HG03432 (cell line): ENCODE data around the gene TSC1.

Experiments used
- ATAC-seq: cut with Tn5 transposase; IDR thresholded peaks from one replicate; pipeline ENCODE4 v1.9.1; 2021; ENCODE audit warnings: mild to moderate bottlenecking, moderate library complexity; ENCODE audit not compliant: unreplicated experiment

Gene TSC1

GRCh38 chr9:132873403-132873802, 71.0 kb downstream of the TSC1 start:
- ATAC-seq, result no peak

- no peak for ATAC-seq
Measured at GRCh38 chr9:132869266-132869665, 75.2 kb downstream of the TSC1 start.

DNA sequence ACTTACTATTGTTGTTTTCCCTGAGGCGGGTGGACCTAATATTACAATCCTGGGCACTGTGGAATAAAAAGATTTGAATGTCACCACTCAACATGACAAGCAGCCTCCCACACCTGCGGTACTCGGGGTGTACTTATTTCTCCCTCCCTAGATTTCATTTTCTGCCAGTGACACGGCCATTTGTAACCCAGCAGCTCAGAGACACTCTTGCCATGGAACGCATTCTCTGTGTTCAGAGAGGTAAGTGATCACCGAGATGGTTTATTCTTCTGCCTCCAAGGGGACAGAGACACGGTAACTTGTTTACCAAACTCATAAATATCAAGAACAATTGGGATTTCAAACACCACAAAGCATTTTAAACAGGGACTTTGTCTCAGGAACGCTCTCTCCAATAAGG, 77.5 kb downstream of the TSC1 start:
- ATAC-seq, result no peak

- ATAC-seq, result no peak
Measured at GRCh38 chr9:132864691-132865090, 79.7 kb downstream of the TSC1 start.

GRCh38 chr9:132864277-132864676, 80.1 kb downstream of the TSC1 start:
- ATAC-seq, result no peak

DNA sequence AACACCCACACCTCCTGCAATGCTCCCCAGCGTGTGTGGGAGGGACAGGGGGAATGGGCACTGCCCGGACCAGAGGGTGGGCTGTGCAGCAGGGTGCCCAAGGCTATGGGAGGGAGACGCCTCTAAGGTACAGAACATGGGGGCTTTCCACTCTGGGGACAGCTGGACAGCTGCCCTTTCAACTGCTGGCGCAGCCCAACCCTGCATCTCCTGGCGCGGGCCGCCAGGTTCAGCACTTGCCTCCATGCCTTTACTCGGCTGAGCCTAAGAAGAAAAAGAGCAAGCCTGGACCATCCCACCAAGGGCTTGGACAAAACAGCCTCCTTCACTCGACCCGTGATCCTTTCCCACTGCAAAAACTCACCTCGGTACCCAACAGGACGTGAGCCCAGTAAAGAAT, 81.3 kb downstream of the TSC1 start:
- no peak for ATAC-seq

GRCh38 chr9:132862533-132862932, 81.9 kb downstream of the TSC1 start:
- ATAC-seq, result no peak

- ATAC-seq, result no peak
Measured at GRCh38 chr9:132861666-132862065, 82.8 kb downstream of the TSC1 start.

DNA sequence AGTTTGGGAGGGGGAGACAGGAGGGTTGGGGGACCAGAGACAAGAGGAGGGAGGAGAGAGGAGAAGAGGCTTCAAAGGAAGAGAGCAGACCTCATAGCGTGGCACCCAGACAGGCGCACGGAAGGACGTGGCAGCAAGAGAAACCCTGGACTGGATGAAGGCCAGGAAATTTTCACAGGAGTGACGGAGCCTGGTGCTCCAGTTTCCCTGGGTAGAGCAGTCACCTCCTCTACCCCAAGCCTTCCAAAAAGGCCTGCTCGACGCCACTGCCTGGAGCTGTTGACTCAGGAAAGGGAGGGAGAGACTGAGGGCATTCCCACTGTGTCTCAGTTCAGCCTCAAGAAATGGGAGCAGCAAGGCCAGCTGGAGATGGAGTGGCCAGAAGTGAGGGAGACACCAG, 85.7 kb downstream of the TSC1 start:
- ATAC-seq, result no peak

GRCh38 chr9:132857616-132858342, 86.6 kb downstream of the TSC1 start:
- ATAC-seq, result no peak

GRCh38 chr9:132857031-132857430, 87.4 kb downstream of the TSC1 start:
- ATAC-seq, result no peak

DNA sequence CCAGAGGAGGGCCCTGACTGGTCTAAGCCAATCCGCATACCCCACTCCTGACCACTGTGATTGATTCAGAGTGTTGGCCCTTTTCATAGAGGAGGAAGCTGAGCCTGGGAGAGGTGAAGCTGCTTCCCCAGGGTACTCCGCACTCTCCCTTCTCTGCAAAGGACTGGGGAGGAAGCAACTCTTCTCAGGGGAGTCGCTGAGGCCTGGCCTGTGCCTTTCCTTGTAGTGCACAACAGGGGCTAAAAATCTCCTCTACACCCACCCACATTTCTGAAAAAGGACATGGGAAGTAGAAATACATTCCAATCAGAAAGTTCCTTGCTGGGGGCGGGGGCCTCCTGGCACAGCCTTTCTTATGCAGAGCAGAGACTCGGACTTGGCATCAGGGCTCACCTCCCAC, 88.5 kb downstream of the TSC1 start:
- no peak for ATAC-seq

GRCh38 chr9:132854832-132855231, 89.6 kb downstream of the TSC1 start:
- ATAC-seq, result no peak

- no peak for ATAC-seq
Measured at GRCh38 chr9:132853482-132853881, 90.9 kb downstream of the TSC1 start.

- ATAC-seq, result no peak
Measured at GRCh38 chr9:132849185-132849706, 95.2 kb downstream of the TSC1 start.

GRCh38 chr9:132846918-132847515, 97.4 kb downstream of the TSC1 start:
- ATAC-seq, result no peak

DNA sequence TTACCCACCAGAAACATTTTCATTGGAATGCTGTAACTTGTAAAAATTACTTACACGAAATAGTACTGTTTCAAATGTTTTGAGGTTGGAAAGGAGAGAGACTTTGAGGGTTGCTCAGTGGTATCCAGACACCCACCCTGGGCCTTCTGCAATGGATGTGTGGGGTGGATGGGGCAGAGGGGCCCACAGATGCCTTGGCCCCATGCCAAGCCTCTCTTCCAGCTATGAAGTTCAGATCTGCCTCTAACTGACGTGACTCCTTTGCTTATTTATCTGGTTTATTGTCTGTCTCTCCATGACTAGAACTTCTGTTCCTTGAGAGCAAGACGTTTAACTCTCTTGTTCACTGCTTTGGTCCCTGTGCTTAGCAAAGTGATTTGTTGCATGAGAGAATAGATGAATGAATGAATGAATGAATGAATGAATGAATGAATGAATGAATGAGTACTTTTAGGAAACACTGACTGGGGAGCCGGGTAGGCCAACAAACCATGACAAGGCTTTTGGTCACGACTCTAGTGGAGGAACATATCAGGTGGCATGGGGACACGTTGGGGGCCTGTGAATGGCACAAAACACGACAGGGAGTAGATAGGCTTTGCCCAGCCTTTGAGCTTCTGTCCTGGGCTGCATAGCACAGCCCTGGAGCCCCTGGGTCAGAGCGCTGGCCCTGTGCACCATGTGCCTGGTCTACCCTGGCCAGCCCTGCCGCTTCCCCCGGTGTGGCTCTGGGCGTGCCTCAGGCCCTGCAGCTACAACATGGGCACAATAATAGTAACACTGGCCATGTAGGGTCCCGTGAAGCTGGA, 98.1 kb downstream of the TSC1 start:
- ATAC-seq, result no peak

- no peak for ATAC-seq
Measured at GRCh38 chr9:132842124-132843044, 102.0 kb downstream of the TSC1 start.
